ENCODE data around the gene MAP7.
A peak's percentile ranks its signal among the peaks of the same experiment; 100 is the strongest.
"Not testable (repeated sequence)": the region's sequence is repeated elsewhere in the genome, so short reads cannot be mapped to it uniquely, and the experiment has no call there.

MAP7 gene

DNA sequence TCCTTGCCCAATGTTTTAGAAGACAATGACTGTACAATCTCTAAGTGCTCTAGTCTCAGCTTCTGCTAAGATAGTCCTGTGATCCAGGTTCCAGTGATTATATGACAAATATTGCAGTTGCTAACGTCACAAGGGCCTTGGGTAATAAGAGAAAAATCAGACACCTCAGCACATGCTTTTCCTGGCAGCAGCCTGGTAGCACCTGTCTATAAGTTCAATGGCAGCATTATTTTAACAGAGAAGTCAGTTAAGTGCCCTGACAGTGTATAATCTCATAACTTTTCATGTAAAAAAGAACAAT lies 139.2 kb downstream of the MAP7 start:
- no peak for DNase-seq

DNA sequence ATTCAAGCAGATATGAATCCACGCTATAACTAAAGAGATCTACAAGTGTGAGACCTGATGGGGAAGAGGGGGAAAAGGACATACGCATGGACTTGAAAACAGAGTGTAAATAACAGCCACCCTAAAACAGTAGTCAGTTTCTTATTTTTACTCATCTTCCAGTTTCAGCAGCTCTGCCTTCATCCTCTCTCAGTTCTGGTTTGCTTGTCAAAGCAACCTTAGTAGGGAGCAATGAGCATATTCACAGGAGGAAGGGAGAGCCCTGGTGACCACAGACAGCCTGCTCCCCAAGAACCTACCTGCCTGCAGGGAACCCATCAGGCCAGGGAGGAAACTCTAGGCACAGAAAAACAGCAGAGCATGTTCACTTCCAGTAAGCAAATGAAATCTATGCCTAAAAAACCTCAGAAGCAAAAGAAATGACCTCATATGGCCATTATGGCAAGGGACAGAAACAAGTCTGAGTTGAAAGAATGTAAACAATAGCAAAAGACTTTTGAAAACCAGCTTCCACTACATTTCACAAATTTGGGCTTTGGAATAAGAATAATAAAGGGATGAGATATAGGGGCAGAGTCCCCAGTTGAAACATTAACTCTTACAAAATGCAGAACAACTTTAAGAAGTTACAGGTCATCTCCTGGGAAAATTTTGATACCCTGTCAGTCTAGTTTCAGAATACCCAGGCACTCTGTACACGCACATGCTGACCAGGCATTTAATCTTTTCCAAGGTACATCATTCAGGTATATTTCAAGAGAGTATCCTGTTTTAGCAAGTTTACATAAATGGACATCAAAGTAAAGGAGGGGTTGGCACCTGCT lies 139.8 kb downstream of the MAP7 start:
- DNase-seq, result no peak

DNA sequence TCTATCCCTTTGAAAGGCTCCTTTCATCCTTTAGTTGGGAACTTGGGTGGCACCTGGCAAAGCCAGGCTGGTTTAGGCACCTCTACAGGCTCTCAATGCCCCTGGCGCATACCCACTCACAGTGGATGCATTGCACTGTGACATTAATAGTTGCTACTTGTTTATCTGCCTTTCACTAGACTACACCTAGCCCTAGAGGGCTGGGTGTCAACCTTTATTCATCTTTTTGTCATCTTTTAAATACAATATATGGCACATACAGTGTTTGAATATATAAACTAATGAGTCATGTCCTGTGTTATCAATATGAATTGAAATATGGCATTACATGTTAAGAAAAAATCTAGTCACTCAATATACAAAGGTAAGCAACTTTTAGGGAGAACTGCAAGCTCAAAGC lies 140.6 kb downstream of the MAP7 start:
- no peak for DNase-seq

DNA sequence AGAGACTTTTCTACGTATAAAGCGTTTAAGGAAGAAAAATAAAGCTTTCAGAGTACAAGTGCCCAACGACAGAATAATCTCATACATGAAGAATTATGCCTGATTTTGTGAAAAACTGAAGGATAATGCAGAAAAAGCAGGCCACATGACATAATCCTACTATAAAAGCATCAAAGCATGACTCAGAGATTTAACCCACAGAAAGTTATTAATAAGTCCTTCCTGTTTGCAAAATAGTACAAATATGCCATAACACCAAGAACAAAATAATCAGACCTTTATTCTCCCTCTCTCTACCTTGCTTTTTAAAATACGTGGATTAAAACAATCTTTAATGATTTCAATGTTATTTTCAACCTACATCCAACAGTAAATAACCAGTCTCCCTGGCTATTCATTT lies 142.0 kb downstream of the MAP7 start:
- DNase-seq, result peak; percentile 12

DNA sequence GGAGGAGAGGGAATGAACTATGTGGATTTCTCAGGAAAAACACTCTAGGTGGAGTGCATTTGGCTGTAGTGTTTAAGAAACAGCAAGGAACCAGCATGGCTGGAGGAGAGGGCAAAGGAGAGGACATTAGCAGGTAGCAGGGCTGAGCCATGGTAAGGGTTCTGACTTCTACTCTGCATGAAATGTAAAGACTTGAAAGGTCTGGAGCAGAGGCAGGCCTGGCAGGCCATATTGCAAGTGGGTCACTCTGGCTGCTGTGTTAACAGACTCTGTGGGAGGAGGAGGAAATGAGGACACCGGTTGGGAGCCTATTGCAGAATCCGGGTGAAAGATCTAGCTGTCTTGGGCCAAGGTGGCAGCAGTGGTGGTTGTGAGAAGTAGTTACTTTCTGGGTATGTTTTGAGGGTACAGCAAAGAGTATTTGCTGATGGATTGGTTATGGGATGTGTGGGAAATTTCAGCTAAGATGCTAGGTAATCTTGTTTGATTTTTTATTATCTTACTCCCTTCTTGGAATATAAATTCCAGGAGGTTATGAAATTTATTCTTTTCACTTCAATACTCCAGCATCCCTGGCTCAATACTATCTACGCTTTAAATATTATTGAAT lies 144.7 kb downstream of the MAP7 start:
- no peak for DNase-seq

DNA sequence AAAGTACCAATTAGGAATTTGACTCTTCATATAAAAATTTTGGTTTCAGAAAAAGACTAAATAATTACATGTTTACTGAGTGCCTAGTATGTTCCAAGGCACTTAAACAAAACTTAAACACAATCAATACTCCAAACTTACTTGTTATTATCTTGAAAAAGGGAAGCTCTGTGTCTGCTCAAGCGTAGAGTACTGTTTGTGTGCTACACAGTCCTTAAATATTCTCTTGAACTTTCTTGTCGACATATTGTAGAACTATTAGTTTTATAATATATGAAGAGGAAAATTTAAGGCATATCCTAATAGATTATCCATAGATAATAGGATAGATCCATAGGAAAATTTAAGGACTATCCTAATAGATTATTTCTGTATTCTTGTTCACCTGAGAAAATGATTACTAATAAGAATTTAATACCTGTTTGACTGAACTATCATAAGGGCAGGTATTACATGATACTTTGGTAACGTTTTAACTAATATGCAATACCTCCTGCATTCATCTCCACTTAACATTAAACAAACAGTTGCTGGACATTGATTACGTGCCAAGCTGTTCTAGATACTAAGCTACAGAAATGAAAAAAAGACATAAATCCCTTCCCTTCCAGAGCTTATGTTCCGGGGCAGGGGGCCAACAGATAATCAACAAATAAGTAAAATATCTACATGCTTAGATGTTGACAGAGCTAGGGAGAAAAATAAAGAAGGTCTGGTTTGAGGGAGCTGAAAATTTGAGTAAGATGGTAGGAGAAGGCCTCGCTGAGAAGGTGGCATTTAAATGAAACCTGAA lies 145.4 kb downstream of the MAP7 start:
- DNase-seq, result no peak

DNA sequence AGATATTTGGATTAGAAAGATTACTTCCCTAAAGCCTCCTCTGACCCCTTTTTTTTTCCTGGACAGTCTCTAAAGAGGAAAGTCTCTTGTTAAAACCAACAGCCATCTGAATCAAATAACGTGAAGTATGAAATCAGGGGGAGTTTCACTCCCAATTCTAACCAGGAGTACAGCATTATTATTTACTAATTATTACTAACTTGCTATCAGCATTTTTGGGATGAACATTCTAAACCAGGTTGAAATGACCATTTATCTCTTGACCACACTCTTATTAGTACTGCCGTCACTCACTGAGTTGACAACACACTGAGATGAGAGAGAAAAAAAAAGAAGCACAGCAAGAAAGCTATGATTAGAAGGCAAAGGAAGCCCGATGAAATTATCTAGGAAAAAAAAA lies 146.2 kb downstream of the MAP7 start:
- DNase-seq, result no peak

DNA sequence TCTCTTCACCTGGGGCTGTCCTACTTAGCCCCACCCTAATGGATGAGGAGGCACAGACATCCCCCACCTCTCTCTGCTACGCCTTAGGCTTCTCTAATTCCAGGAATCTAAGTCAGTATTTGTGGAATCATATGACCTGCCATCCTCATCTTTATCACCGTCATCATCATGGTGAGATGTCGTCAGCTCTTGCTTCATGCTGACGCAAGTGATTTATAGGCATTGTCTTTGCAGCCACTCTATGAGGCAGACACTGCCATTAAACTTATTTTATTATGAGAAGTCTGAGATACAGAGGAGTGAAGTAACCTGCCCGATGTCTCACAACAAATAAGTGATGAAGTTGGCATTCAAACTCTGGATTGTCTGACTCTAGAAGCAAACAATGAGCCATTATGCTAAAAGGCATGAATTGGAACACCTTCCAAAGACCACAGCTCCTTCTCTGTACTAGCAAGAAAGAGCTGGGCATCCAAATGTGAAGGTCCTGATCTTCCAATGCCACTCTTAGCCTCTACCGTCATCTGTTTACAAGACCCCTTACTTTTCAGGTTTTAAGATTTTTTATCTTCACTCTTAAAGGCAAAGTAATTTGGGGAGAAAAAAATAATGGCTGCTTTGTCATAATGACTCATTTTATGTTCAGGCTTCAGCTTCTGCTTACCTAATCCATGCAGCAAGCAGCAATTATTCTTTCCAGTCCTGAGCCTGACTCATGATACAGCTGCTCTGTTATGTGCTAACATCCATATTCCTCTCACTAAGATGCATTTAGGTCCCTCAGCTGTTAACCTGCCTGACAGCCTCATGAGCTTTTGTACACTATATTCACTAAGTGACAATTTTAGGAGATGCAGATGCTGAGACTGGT lies 146.9 kb downstream of the MAP7 start:
- DNase-seq, result peak; percentile 29

DNA sequence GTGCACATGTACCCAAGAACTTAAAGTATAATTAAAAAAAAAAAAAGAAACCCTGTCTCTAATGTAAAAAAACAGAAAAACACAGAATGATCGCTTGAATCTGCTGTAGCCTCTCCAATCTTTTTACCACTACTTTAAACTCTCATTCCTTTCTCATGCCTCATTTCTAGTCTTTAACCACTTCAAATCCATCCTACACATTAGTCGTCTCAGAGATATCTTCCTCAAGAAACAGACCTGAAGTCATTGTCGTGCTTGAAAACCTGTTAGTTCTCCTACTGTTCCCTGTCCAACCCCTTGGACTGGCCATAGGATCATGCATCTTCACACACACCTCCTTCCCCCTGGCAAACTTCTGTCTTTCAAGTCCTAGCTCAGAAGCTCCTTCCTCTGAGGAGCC lies 148.5 kb downstream of the MAP7 start:
- no peak for DNase-seq

DNA sequence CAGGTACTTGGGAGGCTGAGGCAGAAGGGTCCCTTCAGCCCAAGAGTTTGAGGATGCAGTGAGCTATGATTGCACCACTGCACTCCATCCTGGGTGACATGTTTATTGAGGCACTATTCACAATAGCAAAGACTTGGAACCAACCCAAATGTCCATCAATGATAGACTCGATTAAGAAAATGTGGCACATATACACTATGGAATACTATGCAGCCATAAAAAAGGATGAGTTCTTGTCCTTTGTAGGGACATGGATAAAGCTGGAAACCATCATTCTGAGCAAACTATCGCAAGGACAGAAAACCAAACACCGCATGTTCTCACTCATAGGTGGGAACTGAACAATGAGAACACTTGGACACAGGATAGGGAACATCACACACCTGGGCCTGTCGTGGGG lies 149.0 kb downstream of the MAP7 start:
- not testable (repeated sequence) for DNase-seq

DNA sequence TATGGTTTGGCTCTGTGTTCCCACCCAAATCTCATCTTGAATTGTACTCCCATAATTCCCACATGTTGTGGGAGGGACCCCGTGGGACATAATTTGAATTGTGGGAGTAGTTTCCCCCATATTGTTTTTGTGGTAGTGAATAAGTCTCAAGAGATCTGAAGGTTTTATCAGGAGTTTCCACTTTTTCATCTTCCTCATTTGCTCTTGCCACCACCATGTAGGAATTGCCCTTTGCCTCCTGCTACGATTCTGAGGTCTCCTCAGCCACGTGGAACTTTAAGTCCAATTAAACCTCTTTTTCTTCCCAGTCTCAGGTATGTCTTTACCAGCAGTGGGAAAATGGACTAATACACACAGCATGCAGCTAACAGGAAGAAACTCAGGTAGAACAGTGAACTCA lies 151.8 kb downstream of the MAP7 start:
- no peak for DNase-seq

DNA sequence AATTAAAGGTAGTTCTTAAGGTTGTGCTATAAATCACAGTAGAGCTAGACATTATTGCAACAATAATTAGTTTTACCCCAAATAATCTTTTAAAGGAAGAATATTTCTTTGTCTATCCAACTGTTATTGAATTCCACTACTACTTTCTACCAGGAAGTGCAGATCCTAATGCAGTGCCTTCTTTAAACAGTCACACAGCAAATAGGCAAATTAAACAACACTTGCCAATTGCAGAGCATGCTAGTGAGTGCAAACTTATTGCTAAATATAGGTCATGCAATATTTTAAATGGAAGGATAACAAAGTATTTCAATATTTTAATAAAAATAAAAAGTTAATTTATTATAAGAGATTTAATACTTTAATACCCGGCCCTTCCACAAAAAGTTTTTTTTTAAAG lies 153.3 kb downstream of the MAP7 start:
- DNase-seq, result no peak

DNA sequence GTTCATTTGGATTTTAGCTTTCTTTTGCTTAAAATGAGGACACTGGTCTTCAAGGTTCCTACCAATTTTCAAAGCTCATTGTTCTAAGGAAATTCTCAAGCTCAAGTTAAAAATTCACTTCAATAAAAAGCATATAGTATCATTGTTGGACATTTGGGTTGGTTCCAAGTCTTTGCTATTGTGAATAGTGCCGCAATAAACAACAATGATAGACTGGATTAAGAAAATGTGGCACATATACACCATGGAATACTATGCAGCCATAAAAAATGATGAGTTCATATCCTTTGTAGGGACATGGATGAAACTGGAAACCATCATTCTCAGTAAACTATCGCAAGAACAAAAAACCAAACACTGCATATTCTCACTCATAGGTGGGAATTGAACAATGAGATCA lies 159.3 kb downstream of the MAP7 start:
- DNase-seq, result not testable (repeated sequence)

DNA sequence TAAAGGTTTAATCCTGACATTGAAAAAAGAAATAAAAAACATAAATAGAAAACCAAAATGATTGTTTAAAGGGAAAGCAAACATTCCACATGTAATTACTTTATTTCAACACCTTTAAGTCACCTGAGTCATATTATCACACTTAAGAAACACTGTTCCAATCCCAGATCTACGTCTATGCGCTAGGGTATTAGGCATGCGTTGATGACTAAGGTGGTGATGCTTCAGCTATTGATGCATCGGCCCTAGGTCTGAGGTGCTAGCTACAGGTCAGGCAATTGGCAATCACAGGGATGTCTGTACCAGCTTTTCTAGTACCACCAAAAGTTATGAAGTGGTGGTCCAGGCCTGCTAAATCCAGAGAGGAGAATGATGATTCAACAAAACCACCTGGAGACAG lies 162.9 kb downstream of the MAP7 start:
- no peak for DNase-seq

DNA sequence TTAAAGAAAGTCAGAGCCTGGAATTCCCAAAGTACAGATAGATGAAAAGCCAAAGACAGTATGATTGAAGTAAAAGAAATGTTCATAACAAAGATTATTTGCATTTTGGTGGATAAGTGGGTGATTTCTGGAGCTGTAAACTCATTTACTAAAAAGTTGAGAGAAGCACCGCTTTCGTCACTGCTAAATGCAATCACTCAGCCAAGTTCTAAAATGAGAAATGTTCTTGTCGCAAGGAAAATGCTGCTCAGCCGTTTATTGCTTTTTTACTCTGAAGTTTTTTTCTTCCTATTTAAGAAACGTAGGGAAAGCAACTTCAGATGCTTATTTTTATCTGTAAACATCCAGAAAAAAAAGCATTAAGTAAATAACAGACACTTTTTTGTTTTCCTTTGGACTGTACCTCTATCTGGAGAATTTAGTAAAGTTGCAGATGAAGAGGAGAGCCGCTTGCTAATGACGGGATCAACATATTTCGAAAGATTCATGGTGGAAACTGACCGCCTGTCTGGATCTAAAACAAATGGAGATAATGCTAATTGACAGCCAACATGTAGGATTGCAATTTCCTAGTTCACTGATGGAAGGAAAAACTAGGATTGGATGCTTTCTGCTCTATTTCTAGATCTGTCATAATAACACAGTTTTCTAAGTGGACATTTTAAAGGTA lies 166.8 kb downstream of the MAP7 start:
- no peak for DNase-seq

DNA sequence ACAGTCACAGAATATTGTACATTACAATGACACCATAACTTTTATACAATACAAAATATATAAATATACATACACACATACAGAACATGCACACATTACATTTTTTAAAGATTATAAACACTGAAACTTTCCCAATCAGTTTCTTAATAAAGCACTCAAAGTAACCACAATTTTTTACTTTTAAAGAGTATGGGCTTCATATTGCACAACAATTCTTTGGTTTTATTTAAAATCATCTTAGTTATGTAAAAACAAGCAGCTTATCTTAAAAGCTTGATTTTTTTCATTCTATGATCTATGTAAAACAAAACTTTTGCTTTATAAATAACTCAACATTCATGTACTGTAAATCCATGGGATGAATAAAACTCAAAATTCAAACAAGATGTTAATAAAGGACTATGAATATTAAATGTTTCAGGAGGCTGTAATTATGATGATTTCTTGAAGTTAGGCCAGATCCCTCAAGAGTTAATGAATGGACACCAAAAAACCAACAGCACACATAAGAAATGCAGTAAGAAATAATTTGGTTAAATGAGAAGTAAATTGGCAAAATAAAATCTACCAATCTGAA lies 167.5 kb downstream of the MAP7 start:
- DNase-seq, result no peak

DNA sequence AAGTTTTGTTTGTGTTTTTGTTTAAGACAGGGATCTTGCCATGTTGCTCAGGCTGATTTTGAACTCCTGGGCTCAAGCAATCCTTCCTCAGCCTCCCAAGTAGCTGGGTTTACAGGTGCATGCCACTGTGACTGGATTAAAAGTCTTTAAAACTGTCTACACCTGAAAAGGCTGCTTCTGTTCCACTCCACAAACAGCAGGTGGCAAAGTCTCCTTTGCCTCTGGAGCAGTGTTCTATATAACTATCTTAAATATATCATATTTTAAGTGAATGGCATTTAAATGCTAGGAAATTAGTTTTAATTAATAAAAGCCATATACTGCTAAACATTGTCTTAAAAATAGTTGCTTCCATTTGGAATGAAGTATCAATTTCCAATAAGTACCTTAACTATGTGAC lies 171.3 kb downstream of the MAP7 start:
- DNase-seq, result no peak

DNA sequence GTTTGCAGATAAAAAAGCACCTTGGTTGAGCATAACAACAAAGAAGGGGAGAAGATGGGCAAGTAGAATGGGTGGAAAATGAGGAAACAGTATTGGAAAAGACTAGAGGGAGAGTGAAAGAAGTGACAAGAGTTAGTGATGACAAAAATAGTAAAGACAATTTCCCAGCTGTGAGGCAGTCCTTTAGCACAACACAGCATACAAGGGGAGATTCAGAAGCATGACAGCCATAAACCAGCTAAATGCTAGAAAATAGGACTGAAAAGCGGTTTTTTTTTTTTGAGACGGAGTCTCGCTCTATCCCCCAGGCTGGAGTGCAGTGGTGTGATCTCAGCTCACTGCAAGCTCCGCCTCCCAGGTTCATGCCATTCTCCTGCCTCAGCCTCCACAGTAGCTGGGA lies 174.4 kb downstream of the MAP7 start:
- DNase-seq, result not testable (repeated sequence)

DNA sequence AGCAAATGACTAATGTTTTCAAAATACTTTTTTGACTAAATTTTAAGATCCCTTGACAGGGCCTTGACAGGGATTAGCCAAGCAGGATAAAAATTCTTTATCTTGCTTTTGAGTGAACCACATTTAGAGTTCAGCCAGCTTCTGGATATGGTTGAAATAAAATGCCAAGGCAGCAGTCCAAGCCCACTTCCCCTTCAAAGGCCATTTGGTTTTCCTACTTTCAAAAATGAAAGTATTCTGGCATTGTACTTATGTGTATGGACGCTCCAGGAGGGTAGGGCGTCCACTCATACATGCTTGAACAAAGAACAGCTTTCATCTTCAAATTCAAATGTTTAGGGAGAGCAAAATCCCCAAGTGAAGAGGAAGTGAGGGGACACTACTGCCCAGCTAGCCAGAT lies 178.3 kb downstream of the MAP7 start:
- no peak for DNase-seq

DNA sequence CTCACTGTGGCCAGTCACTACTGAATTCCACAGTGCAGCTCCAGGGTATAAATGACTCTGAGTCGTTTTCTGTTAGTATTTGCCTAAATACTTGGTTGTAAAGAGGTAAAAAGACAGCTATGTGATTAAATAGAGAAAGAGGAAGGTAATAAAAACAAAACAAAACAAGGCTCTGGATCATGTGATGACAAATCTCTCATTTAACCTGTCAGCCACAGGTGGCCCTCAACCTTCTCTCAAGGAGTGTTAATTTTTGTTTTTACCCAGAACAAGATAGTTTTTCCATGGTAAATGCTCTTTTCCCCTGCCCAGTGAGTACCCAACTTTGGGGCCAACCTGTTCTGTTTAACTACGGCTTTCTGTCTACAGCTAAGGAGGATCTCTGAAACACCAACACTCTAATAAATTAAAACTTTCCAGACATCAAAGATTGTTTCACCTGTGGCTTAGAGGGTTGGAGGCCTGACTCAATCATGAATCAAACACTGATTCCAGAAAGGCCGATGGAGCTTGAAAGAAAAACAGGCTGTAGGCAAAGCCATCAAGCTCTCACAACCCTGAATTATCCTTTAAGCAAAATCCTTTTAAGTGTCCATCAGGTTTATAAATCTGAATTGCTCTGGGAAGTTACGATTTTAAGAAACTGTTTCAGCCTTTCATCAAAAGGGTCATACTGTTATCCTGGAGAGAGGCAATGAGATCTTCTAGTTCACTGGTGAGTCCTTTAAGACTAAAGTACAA lies 179.1 kb downstream of the MAP7 start:
- DNase-seq, result no peak

DNA sequence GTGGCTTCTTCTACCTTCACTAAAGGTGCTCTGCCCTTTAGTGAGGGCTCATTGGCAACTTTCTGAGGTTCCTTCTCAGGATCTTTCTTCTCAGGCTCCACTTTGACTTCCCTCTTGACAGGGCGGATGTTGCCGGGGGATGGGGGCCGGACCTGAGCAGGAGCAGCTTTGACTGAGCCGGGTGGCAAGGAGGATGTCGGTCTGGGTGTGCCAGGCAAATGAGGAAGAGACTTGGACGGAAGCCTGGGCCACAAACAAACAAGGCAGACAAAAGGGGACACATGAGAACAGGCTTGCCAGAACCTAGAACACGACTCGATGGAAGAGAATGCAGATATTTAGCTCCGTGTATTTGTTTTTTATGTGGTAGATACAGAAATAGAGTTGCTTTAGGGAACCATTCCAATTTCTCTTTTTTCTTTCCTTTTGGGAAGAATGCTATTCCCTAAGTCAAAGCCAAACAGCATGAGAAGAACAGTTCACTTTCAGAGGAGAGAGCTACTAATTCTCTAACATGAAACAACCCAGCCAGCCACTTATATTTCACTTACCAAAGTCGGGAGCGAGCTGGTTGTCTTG lies 184.4 kb downstream of the MAP7 start:
- DNase-seq, result peak; percentile 79

All from hematopoietic multipotent progenitor cell treated with erythropoietin and hydrocortisone succinate and interleukin-3 and kit ligand, for 6 days (in vitro differentiated cells).